ENCODE measurements around the gene ZFHX3. TPM values are rescaled to one million over a fixed set of nuclear protein-coding genes. Genes with fewer than 3 reads are reported as not detected.
A peak's percentile ranks its signal among the peaks of the same experiment; 100 is the strongest.

ZFHX3 gene
- total and polyA plus RNA-seq, 11 donors, result 3.8 to 21.6 (median 13.6) TPM

DNA sequence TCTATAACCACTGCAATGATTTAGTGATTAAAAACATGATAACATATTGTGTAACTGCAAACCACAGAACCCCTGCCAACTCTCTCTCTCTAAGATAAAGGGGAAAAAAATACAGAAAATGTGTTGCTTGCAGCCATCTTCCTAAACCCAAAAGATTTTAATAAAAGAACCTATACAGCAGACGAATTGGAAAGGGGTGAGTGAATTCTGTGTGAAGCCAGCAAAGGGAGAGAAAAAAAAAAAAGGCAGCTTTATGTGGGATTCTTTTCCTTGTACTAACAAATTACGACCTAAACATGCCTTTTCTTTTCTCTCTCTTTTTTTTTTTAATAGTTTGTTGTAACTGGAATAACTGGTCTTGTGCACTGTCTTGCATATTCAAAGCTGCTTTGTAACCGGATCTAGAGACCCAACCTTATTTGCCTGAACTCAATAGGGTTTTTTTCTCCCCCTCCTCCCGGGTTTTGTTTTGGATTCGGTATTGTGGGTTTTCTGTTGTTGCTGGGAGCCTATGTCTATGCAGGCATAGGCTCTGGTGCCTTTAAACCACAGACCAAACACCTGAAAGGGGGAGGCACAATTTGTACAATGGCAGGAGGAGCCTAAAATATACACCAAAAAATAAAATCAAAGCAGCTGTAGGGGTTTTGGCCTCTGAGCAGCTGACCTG lies 7.0 kb upstream of the ZFHX3 start:
- H3K27me3 ChIP-seq, result no peaks in the 10 kb centered on the region
- no peak for TF ChIP-seq POLR2A (IDR thresholded peaks at IDR 0.05)
- TF ChIP-seq, protein P1, sequence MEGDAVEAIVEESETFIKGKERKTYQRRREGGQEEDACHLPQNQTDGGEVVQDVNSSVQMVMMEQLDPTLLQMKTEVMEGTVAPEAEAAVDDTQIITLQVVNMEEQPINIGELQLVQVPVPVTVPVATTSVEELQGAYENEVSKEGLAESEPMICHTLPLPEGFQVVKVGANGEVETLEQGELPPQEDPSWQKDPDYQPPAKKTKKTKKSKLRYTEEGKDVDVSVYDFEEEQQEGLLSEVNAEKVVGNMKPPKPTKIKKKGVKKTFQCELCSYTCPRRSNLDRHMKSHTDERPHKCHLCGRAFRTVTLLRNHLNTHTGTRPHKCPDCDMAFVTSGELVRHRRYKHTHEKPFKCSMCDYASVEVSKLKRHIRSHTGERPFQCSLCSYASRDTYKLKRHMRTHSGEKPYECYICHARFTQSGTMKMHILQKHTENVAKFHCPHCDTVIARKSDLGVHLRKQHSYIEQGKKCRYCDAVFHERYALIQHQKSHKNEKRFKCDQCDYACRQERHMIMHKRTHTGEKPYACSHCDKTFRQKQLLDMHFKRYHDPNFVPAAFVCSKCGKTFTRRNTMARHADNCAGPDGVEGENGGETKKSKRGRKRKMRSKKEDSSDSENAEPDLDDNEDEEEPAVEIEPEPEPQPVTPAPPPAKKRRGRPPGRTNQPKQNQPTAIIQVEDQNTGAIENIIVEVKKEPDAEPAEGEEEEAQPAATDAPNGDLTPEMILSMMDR (IDR thresholded peaks at IDR 0.05), result no peak
- H3K4me1 ChIP-seq, result peaks cover 0 to 69% (median 34%) of the 10 kb centered on the region in 12 donors
- DNase-seq (no peak), ATAC-seq (no peak)
- intact Hi-C loops (cut with DNase I), result loop anchor here in 6 of 10 donors (1.0 to 10.0 kb wide), 6 partner anchors 63 to 223 kb away; no protein-coding TSS in a partner anchor
- 44 to 61% (median 55%) methylated on average over 5 of the region's 5 CpGs for WGBS, 4 donors
- H3K36me3 ChIP-seq, result no peaks in the 10 kb centered on the region
- peak overlapping the region; percentile 86 to 98 (median 94) for H3K27ac ChIP-seq
- H3K4me3 ChIP-seq, result peak overlapping the region in 8 of 12 donors; percentile 7 to 94 (median 73)
- no peaks in the 10 kb centered on the region for H3K9me3 ChIP-seq

DNA sequence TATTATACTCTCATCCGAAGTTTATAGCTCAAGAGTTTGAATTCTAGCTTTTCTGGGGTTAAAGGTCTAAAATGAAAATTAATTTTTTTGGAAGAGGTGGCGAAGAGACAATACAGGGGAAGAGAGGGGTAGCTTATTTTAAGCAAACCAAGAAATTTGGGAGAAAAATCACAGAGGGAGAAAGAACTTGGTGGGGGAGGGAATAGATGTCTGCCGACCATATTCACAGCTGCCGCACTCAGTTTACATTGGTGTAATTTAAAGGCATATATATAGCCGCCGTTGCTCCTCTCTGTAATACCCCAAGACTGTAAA lies 6.5 kb upstream of the ZFHX3 start:
- Histone ChIP-seq H3K4me1 (peaks cover 0 to 70% (median 35%) of the 10 kb centered on the region in 12 donors), H3K36me3 (no peaks in the 10 kb centered on the region), H3K27me3 (no peaks in the 10 kb centered on the region), H3K27ac (peak overlapping the region; percentile 86 to 98 (median 94)), H3K4me3 (peak overlapping the region in 7 of 12 donors; percentile 7 to 84 (median 65)), H3K9me3 (no peaks in the 10 kb centered on the region)
- WGBS, 4 donors, result 74 to 75% (median 75%) methylated on average over 6 of the region's 6 CpGs
- intact Hi-C loops (cut with DNase I), result loop anchor here in 5 of 10 donors (1.0 to 10.0 kb wide), 6 partner anchors 62 to 222 kb away; no protein-coding TSS in a partner anchor
- no peak for DNase-seq
- TF ChIP-seq POLR2A (IDR thresholded peaks at IDR 0.05), result no peak
- TF ChIP-seq, protein P1 (IDR thresholded peaks at IDR 0.05), result no peak
- no peak for ATAC-seq

DNA sequence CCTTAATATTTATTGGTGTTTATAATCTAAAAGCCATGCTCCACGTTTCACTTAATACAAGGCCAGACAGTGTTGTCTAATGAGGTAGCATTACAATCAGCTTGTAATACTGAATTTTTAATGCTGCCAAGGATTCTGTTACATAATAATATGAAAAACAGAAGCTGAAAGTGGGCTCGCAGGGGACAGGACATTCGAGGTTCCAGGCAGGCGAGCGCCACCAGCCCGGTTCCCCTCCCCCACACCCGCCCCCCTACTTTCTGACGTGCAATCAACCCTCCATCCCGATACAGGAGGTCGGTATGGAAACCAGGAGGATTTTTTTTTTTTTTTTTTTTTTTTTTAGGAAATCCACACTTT lies 6.2 kb upstream of the ZFHX3 start:
- ATAC-seq (no peak), DNase-seq (no peak)
- peaks cover 2 to 73% (median 38%) of the 10 kb centered on the region in 12 donors for H3K4me1 ChIP-seq
- no peaks in the 10 kb centered on the region for H3K9me3 ChIP-seq
- TF ChIP-seq, protein P1 (IDR thresholded peaks at IDR 0.05), result peak in 2 of 12 donors; percentile 16 to 20
- TF ChIP-seq POLR2A (IDR thresholded peaks at IDR 0.05), result no peak
- intact Hi-C loops (cut with DNase I), result loop anchor here in 5 of 10 donors (1.0 to 10.0 kb wide), 6 partner anchors 62 to 222 kb away; no protein-coding TSS in a partner anchor
- H3K27me3 ChIP-seq, result no peaks in the 10 kb centered on the region
- 42 to 54% (median 52%) methylated on average over 10 of the region's 10 CpGs for WGBS, 4 donors
- peak overlapping the region in 5 of 12 donors; percentile 7 to 84 (median 65) for H3K4me3 ChIP-seq
- peak overlapping the region; percentile 86 to 98 (median 94) for H3K27ac ChIP-seq
- no peaks in the 10 kb centered on the region for H3K36me3 ChIP-seq

DNA sequence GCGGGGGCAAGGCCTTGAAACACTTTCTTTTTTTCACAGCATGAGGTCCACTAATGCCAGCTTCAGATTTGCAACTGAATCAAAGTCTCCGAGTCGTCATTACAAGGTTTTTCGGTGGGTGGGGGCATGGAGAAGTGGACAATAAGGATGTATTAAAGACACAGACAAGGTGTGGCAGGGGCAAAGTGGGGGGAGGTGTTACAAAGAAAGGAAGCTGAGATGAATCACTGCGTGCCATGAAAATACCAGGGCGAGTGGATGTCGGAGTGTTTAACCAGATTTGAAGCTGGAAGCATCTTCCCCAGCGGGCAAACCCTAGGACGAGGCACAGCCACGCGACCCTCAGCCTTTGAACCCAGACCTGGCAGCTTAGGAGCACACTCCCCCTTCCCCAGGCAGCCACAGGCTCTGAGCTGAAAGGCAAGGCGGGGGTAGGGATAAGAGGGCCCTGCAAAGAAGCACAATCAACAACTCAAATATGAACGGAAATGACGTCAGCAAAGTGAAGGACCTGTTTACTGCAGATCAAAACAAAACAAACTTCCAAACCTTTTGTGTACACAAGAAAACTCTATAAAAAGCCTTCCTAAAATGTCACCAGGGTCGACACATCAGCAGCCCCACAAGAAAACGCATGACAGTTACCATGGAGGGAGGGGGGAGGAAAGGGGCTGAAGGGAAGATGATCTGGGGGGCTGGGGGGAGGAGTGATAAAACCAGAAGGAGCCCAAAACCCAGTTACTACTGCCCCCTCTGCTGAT lies 5.6 kb upstream of the ZFHX3 start:
- no peak for TF ChIP-seq POLR2A (IDR thresholded peaks at IDR 0.05)
- TF ChIP-seq, protein P1 (IDR thresholded peaks at IDR 0.05), result peak in 1 of 12 donors; percentile 18
- Histone ChIP-seq H3K27ac (peak overlapping the region; percentile 86 to 98 (median 94)), H3K4me1 (peaks cover 3 to 78% (median 43%) of the 10 kb centered on the region in 12 donors), H3K27me3 (no peaks in the 10 kb centered on the region), H3K36me3 (no peaks in the 10 kb centered on the region), H3K9me3 (no peaks in the 10 kb centered on the region), H3K4me3 (peak overlapping the region in 6 of 12 donors; percentile 5 to 84 (median 40))
- DNase-seq, result no peak
- intact Hi-C loops (cut with DNase I), result loop anchor here in 5 of 10 donors (1.0 to 10.0 kb wide), 6 partner anchors 61 to 221 kb away; no protein-coding TSS in a partner anchor
- 40 to 56% (median 46%) methylated on average over 16 of the region's 16 CpGs for WGBS, 4 donors
- ATAC-seq, result peak in 2 of 4 donors; percentile 29 to 39

Data from heart left ventricle (tissue), 16 donors.